SW480 (cell line): ENCODE results near the gene HYAL2.

Source experiments
- DNase-seq: peaks from one replicate; pipeline ENCODE4 v3.0.0-alpha.2; 2016; ENCODE audit warnings: low spot score

Gene HYAL2

GRCh38 chr3:50330330-50330729, 7.8 kb upstream of the HYAL2 start:
- no peak for DNase-seq

- peak; percentile 95 for DNase-seq
Observed at GRCh38 chr3:50327943-50328691, 5.6 kb upstream of the HYAL2 start, which contains the start of gene TUSC2. Gene TUSC2 (minus strand): TSS chr3:50328223. CDS start chr3:50328099, 124 bp downstream.

GRCh38 chr3:50327129-50327528, 4.6 kb upstream of the HYAL2 start:
- no peak for DNase-seq

- no peak for DNase-seq
Observed at GRCh38 chr3:50326182-50326541, 3.6 kb upstream of the HYAL2 start.

GRCh38 chr3:50325497-50326181, 3.1 kb upstream of the HYAL2 start:
- DNase-seq = no peak

GRCh38 chr3:50325113-50325480, 2.6 kb upstream of the HYAL2 start:
- DNase-seq = no peak

GRCh38 chr3:50324351-50325112, 2.0 kb upstream of the HYAL2 start:
- DNase-seq = peak; percentile 63

- DNase-seq = no peak
Observed at GRCh38 chr3:50323614-50324199, 1.2 kb upstream of the HYAL2 start.

- no peak for DNase-seq
Observed at GRCh38 chr3:50323092-50323600, 601 bp upstream of the HYAL2 start.

- DNase-seq = no peak
Observed at GRCh38 chr3:50322115-50322385, 495 bp downstream of the HYAL2 start.

- DNase-seq = peak; percentile 89
Observed at GRCh38 chr3:50321336-50322114, 1.0 kb downstream of the HYAL2 start.

- no peak for DNase-seq
Observed at GRCh38 chr3:50320853-50321335, 1.7 kb downstream of the HYAL2 start.

GRCh38 chr3:50319894-50320625, 2.5 kb downstream of the HYAL2 start:
- DNase-seq = no peak

GRCh38 chr3:50319181-50319893, 3.2 kb downstream of the HYAL2 start:
- no peak for DNase-seq

GRCh38 chr3:50318615-50319014, 3.9 kb downstream of the HYAL2 start:
- no peak for DNase-seq

- DNase-seq = no peak
Observed at GRCh38 chr3:50318163-50318562, 4.4 kb downstream of the HYAL2 start.

- peak; percentile 88 for DNase-seq
Observed at GRCh38 chr3:50317300-50317699, 5.2 kb downstream of the HYAL2 start.

GRCh38 chr3:50316657-50317242, 5.8 kb downstream of the HYAL2 start:
- peak; percentile 95 for DNase-seq

- DNase-seq = no peak
Observed at GRCh38 chr3:50314816-50315215, 7.7 kb downstream of the HYAL2 start.

GRCh38 chr3:50314342-50314741, 8.2 kb downstream of the HYAL2 start:
- DNase-seq = no peak
